Small intestine (tissue), 7 donors: ENCODE data around the gene KIAA0930. TPM values are rescaled to one million over a fixed set of nuclear protein-coding genes. Genes with fewer than 3 reads are reported as not detected.

Experiments used
- DNase-seq, 2 donors: peaks; one replicate each; pipeline versions ENCODE4 v3.0.0 to v3.0.0-alpha.2; 2013
- FAIRE-seq: peaks from 2 replicates; lab custom pipeline; 2012; peaks lifted over from hg19 to GRCh38; lab: Jason Lieb, UNC
- H3K27ac ChIP-seq, 3 donors: one replicate each; pipeline ENCODE4 v1.5.1; 2013; ENCODE audit warnings: low read length in 2 of 3, mild to moderate bottlenecking in 2 of 3, control low read depth in 1 of 3, inconsistent platforms in 1 of 3, low read depth in 1 of 3, moderate library complexity in 1 of 3
- H3K27me3 ChIP-seq, 3 donors: one replicate each; pipeline ENCODE4 v1.6.1; 2013; ENCODE audit warnings: low read length in 3 of 3, inconsistent platforms in 1 of 3; ENCODE audit not compliant: control insufficient read depth in 3 of 3, insufficient read depth in 3 of 3
- H3K36me3 ChIP-seq, 3 donors: one replicate each; pipeline ENCODE4 v1.6.1; 2013; ENCODE audit warnings: low read length in 3 of 3, inconsistent platforms in 1 of 3, low read depth in 1 of 3, mild to moderate bottlenecking in 1 of 3, moderate library complexity in 1 of 3; ENCODE audit not compliant: control insufficient read depth in 3 of 3, insufficient read depth in 2 of 3
- H3K4me1 ChIP-seq, 3 donors: one replicate each; pipeline ENCODE4 v1.6.1; 2013; ENCODE audit warnings: low read length in 2 of 3, inconsistent platforms in 1 of 3, low read depth in 1 of 3, mild to moderate bottlenecking in 1 of 3, moderate library complexity in 1 of 3; ENCODE audit not compliant: control insufficient read depth in 3 of 3, insufficient read depth in 2 of 3
- H3K4me3 ChIP-seq, 3 donors: one replicate each; pipeline ENCODE4 v1.5.1; 2013; ENCODE audit warnings: low read length in 3 of 3, control low read depth in 1 of 3, inconsistent platforms in 1 of 3, low read depth in 1 of 3, mild to moderate bottlenecking in 1 of 3, moderate library complexity in 1 of 3
- H3K9me3 ChIP-seq, 2 donors: one replicate each; pipeline ENCODE4 v1.6.1; 2013; ENCODE audit warnings: low read depth in 1 of 2, low read length in 1 of 2; ENCODE audit not compliant: control insufficient read depth in 2 of 2, insufficient read depth in 1 of 2
- WGBS, 3 donors: extraction: QIAGEN DNeasy Blood & Tissue Kit; methylation state at CpG; one replicate each; pipeline ENCODE4 v1.1.7; 2013; 5-methylcytosine and 5-hydroxymethylcytosine counted together
- polyA plus RNA-seq, 4 donors: library from polyadenylated mRNA; stranded (reverse) in 3 of 4; unstranded in 1 of 4; fragments of 200-250 nt in 3 of 4; fragments of 120-200 nt in 1 of 4; gene quantifications; one replicate each; pipeline versions ENCODE4 v1.2.1 to v1.2.3, GENCODE V29; 2013
- donor health status: healthy with polysubstance abuse.
- donor health status: control.
- donor health status: control.
- donor health status: Bipolar disorder and iron deficiency.
- donor health status: healthy.

Gene KIAA0930
- polyA plus RNA-seq, 4 donors = 19.3 to 29.0 (median 26.0) TPM

- H3K27me3 ChIP-seq = no peaks in the 10 kb centered on the region
- WGBS, 3 donors = 77 to 83% (median 80%) methylated on average over 15 of the region's 15 CpGs
- DNase-seq (no peak), FAIRE-seq (no peak)
- no peaks in the 10 kb centered on the region for H3K4me1 ChIP-seq
- H3K4me3 ChIP-seq = no peak overlapping the region
- H3K36me3 ChIP-seq = no peaks in the 10 kb centered on the region
- H3K27ac ChIP-seq = no peak overlapping the region
- H3K9me3 ChIP-seq = peaks cover 0 to 4% of the 10 kb centered on the region in 2 donors
Measured at GRCh38 chr22:45142376-45142775, 98.3 kb downstream of the KIAA0930 start.

Other genes with a start within 250 kb of the KIAA0930 start
- under 1 TPM in 2 of 4 donors, not detected in 2; 0.09 to 0.16 TPM for gene PHF21B, start 230.9 kb downstream of the KIAA0930 start, polyA plus RNA-seq
- 10 to 100 TPM; 15.7 to 38.7 (median 19.1) TPM for gene NUP50, start 77.0 kb downstream of the KIAA0930 start, polyA plus RNA-seq
- 100 to 1,000 TPM in 1 of 4 donors, under 1 TPM in 1, not detected in 2; 0.36 to 306 TPM for gene UPK3A, start 44.1 kb upstream of the KIAA0930 start, polyA plus RNA-seq
- gene FAM118A, start 69.0 kb upstream of the KIAA0930 start, polyA plus RNA-seq = 10 to 100 TPM in 3 of 4 donors, 1 to 10 TPM in 1; 4.5 to 76.3 (median 24.7) TPM
- gene SMC1B, start 172.7 kb upstream of the KIAA0930 start, polyA plus RNA-seq = under 1 TPM in 2 of 4 donors, not detected in 2; 0.04 to 0.35 TPM
- gene RIBC2, start 172.8 kb upstream of the KIAA0930 start, polyA plus RNA-seq = 1 to 10 TPM in 2 of 4 donors, not detected in 2; 1.9 to 8.0 TPM